ENCODE results near the gene NLRP1. TPM values are rescaled to one million over a fixed set of nuclear protein-coding genes. Genes with fewer than 3 reads are reported as not detected.

Gene NLRP1
- total and polyA plus RNA-seq, 2 of the 13 experiments (the other 11 are each of a cell fraction or from before 2014, with no cell fraction given) = 3.4 to 3.7 TPM

DNA sequence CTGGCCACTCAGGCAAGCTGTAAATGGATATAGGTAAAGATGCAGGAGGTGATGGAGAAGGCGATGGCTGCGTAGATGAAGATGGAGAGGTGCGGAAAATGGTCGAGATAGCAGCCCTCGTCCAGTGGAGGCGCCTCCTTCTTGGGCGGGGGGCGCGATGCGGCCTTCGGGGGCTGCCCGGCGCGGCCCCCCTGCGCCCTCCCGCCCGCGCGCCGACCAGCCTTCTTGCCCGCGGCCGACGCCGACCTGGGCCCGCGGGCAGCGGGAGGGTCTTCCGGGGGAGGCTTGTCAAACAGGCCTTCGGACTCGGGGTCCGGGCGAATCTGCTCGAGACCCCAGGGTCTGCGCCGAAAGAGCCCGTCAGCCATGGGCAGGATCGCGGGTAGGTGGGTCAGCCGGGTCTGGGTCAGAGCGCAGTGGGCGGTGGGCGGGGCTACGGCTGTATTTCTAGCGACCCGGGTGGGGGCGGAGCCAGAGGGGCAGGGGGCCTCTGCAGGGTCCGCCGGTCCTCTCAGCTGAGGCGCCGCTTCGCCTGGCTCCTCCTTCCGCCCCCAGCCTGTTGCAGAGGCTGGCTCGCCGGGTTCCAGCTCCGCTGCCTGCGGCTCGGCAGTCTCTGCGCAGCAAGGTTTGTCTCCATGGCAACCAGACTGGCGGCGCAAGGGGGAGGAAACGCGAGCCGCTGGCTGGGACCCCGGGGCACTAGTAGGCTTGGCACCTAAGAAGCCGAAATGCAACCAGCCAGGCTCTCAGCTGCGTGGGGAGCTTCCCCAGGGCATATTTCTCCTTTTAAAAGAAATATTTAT is 83.5 kb downstream of the NLRP1 start (continued):
- TF ChIP-seq, protein P1, sequence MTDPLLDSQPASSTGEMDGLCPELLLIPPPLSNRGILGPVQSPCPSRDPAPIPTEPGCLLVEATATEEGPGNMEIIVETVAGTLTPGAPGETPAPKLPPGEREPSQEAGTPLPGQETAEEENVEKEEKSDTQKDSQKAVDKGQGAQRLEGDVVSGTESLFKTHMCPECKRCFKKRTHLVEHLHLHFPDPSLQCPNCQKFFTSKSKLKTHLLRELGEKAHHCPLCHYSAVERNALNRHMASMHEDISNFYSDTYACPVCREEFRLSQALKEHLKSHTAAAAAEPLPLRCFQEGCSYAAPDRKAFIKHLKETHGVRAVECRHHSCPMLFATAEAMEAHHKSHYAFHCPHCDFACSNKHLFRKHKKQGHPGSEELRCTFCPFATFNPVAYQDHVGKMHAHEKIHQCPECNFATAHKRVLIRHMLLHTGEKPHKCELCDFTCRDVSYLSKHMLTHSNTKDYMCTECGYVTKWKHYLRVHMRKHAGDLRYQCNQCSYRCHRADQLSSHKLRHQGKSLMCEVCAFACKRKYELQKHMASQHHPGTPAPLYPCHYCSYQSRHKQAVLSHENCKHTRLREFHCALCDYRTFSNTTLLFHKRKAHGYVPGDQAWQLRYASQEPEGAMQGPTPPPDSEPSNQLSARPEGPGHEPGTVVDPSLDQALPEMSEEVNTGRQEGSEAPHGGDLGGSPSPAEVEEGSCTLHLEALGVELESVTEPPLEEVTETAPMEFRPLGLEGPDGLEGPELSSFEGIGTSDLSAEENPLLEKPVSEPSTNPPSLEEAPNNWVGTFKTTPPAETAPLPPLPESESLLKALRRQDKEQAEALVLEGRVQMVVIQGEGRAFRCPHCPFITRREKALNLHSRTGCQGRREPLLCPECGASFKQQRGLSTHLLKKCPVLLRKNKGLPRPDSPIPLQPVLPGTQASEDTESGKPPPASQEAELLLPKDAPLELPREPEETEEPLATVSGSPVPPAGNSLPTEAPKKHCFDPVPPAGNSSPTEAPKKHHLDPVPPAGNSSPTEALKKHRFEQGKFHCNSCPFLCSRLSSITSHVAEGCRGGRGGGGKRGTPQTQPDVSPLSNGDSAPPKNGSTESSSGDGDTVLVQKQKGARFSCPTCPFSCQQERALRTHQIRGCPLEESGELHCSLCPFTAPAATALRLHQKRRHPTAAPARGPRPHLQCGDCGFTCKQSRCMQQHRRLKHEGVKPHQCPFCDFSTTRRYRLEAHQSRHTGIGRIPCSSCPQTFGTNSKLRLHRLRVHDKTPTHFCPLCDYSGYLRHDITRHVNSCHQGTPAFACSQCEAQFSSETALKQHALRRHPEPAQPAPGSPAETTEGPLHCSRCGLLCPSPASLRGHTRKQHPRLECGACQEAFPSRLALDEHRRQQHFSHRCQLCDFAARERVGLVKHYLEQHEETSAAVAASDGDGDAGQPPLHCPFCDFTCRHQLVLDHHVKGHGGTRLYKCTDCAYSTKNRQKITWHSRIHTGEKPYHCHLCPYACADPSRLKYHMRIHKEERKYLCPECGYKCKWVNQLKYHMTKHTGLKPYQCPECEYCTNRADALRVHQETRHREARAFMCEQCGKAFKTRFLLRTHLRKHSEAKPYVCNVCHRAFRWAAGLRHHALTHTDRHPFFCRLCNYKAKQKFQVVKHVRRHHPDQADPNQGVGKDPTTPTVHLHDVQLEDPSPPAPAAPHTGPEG (CRISPR knock-in tag; IDR thresholded peaks at IDR 0.05) = no peak
- TF ChIP-seq STAG1 (CRISPR knock-in tag; IDR thresholded peaks at IDR 0.05) (no peak), ZNF639 (CRISPR knock-in tag; conservative IDR thresholded peaks at IDR 0.05) (no peak), FLYWCH1 (CRISPR knock-in tag; IDR thresholded peaks at IDR 0.05) (no peak), KMT2A (CRISPR knock-in tag; IDR thresholded peaks at IDR 0.05) (peak; percentile 17; the same call in 1 of the 2 replicates), ZNF850 (CRISPR knock-in tag; conservative IDR thresholded peaks at IDR 0.05) (no peak), ZNF501 (CRISPR knock-in tag; IDR thresholded peaks at IDR 0.05) (no peak), MED8 (CRISPR knock-in tag; IDR thresholded peaks at IDR 0.05; ENCODE audit: insufficient replicate concordance) (no peak), U2AF1 (optimal IDR thresholded peaks at IDR 0.05; ENCODE audit: low read depth, low read length) (no peak), AGO2 (optimal IDR thresholded peaks at IDR 0.05; ENCODE audit: low read depth, low read length) (no peak)
- TF ChIP-seq, protein P2, sequence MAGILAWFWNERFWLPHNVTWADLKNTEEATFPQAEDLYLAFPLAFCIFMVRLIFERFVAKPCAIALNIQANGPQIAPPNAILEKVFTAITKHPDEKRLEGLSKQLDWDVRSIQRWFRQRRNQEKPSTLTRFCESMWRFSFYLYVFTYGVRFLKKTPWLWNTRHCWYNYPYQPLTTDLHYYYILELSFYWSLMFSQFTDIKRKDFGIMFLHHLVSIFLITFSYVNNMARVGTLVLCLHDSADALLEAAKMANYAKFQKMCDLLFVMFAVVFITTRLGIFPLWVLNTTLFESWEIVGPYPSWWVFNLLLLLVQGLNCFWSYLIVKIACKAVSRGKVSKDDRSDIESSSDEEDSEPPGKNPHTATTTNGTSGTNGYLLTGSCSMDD (CRISPR knock-in tag; IDR thresholded peaks at IDR 0.05) = no peak
- TF ChIP-seq, protein P3, sequence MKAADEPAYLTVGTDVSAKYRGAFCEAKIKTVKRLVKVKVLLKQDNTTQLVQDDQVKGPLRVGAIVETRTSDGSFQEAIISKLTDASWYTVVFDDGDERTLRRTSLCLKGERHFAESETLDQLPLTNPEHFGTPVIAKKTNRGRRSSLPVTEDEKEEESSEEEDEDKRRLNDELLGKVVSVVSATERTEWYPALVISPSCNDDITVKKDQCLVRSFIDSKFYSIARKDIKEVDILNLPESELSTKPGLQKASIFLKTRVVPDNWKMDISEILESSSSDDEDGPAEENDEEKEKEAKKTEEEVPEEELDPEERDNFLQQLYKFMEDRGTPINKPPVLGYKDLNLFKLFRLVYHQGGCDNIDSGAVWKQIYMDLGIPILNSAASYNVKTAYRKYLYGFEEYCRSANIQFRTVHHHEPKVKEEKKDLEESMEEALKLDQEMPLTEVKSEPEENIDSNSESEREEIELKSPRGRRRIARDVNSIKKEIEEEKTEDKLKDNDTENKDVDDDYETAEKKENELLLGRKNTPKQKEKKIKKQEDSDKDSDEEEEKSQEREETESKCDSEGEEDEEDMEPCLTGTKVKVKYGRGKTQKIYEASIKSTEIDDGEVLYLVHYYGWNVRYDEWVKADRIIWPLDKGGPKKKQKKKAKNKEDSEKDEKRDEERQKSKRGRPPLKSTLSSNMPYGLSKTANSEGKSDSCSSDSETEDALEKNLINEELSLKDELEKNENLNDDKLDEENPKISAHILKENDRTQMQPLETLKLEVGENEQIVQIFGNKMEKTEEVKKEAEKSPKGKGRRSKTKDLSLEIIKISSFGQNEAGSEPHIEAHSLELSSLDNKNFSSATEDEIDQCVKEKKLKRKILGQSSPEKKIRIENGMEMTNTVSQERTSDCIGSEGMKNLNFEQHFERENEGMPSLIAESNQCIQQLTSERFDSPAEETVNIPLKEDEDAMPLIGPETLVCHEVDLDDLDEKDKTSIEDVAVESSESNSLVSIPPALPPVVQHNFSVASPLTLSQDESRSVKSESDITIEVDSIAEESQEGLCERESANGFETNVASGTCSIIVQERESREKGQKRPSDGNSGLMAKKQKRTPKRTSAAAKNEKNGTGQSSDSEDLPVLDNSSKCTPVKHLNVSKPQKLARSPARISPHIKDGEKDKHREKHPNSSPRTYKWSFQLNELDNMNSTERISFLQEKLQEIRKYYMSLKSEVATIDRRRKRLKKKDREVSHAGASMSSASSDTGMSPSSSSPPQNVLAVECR (CRISPR knock-in tag; IDR thresholded peaks at IDR 0.05; ENCODE audit: borderline replicate concordance) = peak; percentile 71; the same call in 1 of the 2 replicates
- TF ChIP-seq, protein P4, sequence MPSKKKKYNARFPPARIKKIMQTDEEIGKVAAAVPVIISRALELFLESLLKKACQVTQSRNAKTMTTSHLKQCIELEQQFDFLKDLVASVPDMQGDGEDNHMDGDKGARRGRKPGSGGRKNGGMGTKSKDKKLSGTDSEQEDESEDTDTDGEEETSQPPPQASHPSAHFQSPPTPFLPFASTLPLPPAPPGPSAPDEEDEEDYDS (CRISPR knock-in tag; IDR thresholded peaks at IDR 0.05) = peak; percentile 95
- TF ChIP-seq, protein P5, sequence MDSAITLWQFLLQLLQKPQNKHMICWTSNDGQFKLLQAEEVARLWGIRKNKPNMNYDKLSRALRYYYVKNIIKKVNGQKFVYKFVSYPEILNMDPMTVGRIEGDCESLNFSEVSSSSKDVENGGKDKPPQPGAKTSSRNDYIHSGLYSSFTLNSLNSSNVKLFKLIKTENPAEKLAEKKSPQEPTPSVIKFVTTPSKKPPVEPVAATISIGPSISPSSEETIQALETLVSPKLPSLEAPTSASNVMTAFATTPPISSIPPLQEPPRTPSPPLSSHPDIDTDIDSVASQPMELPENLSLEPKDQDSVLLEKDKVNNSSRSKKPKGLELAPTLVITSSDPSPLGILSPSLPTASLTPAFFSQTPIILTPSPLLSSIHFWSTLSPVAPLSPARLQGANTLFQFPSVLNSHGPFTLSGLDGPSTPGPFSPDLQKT (CRISPR knock-in tag; IDR thresholded peaks at IDR 0.05; ENCODE audit: borderline replicate concordance) = no peak

All from HepG2 (cell line).